Urothelium cell line (cell line): ENCODE data around the gene TECR.
"Not testable (repeated sequence)": the region's sequence is repeated elsewhere in the genome, so short reads cannot be mapped to it uniquely, and the experiment has no call there.

Experiments
- DNase-seq: peaks from one replicate; pipeline ENCODE4 v3.0.0; 2011; ENCODE audit warnings: low spot score, mixed read lengths
- FAIRE-seq: peaks from 2 replicates; lab custom pipeline; 2011; peaks lifted over from hg19 to GRCh38; lab: Jason Lieb, UNC

The TECR gene

GRCh38 chr19:14559916-14560775, 30.8 kb downstream of the TECR start:
- FAIRE-seq: no peak
- no peak for DNase-seq

GRCh38 chr19:14560776-14561108, 31.3 kb downstream of the TECR start:
- FAIRE-seq: no peak

GRCh38 chr19:14561249-14561648, 31.9 kb downstream of the TECR start:
- no peak for FAIRE-seq
- DNase-seq: no peak

More at GRCh38 chr19:14560776-14561108, 31.3 kb downstream of the TECR start:
- no peak for DNase-seq

GRCh38 chr19:14561847-14562351, 32.5 kb downstream of the TECR start:
- no peak for FAIRE-seq

GRCh38 chr19:14562660-14563589, 33.5 kb downstream of the TECR start:
- FAIRE-seq (no peak), DNase-seq (no peak)

More at GRCh38 chr19:14561847-14562351, 32.5 kb downstream of the TECR start:
- DNase-seq: no peak

- DNase-seq (no peak), FAIRE-seq (no peak)
Observed at GRCh38 chr19:14563590-14563926, 34.2 kb downstream of the TECR start.

- no peak for FAIRE-seq
- peak; percentile 52 for DNase-seq
Observed at GRCh38 chr19:14563989-14564651, 34.7 kb downstream of the TECR start.

- not testable (repeated sequence) for FAIRE-seq, DNase-seq
Observed at GRCh38 chr19:14564652-14565297, 35.4 kb downstream of the TECR start.

GRCh38 chr19:14565298-14565679, 35.9 kb downstream of the TECR start:
- no peak for DNase-seq

GRCh38 chr19:14565765-14566711, 36.6 kb downstream of the TECR start:
- no peak for FAIRE-seq

More at GRCh38 chr19:14565298-14565679, 35.9 kb downstream of the TECR start:
- FAIRE-seq: no peak

GRCh38 chr19:14566712-14567077, 37.3 kb downstream of the TECR start:
- FAIRE-seq (no peak), DNase-seq (no peak)

More at GRCh38 chr19:14565765-14566711, 36.6 kb downstream of the TECR start:
- no peak for DNase-seq

GRCh38 chr19:14567079-14567478, 37.7 kb downstream of the TECR start:
- FAIRE-seq (no peak), DNase-seq (no peak)

- FAIRE-seq (no peak), DNase-seq (no peak)
Observed at GRCh38 chr19:14570864-14571527, 41.6 kb downstream of the TECR start.

GRCh38 chr19:14571695-14572490, 42.5 kb downstream of the TECR start, which contains the start of gene NDUFB7:
Gene NDUFB7, minus strand, starts transcription at chr19:14572066. Its CDS starts 66 bp downstream, at chr19:14572000.
- no peak for FAIRE-seq
- peak; percentile 89 for DNase-seq

- no peak for FAIRE-seq
- DNase-seq: no peak
Observed at GRCh38 chr19:14575428-14575980, 46.1 kb downstream of the TECR start.

GRCh38 chr19:14576363-14576762, 47.0 kb downstream of the TECR start:
- DNase-seq (no peak), FAIRE-seq (no peak)

GRCh38 chr19:14577264-14577663, 47.9 kb downstream of the TECR start:
- no peak for DNase-seq
- no peak for FAIRE-seq
